ENCODE results near the gene USP50.

GRCh38 chr15:50546566-50546965 is at the start of gene USP50:
- TF ChIP-seq CTCF (IDR thresholded peaks at IDR 0.05; ENCODE audit: poor library complexity, severe bottlenecking) = no peak
- TF ChIP-seq POLR2AphosphoS5 (IDR thresholded peaks at IDR 0.05) = no peak
- TF ChIP-seq EP300 (conservative IDR thresholded peaks at IDR 0.05; ENCODE audit: poor library complexity, severe bottlenecking) = no peak
- TF ChIP-seq TAF1 (IDR thresholded peaks at IDR 0.05; ENCODE audit: low read depth) = no peak
- TF ChIP-seq EZH2 (IDR thresholded peaks at IDR 0.05; ENCODE audit: borderline replicate concordance, insufficient read depth, low read length, poor library complexity, severe bottlenecking) = no peak
- no peak for TF ChIP-seq RAD21 (conservative IDR thresholded peaks at IDR 0.05)
- no peak for TF ChIP-seq MXI1 (conservative IDR thresholded peaks at IDR 0.05; ENCODE audit: poor library complexity, severe bottlenecking)
